Liver (tissue), 9 donors: ENCODE results near the gene CTNNAL1. TPM values are rescaled to one million over a fixed set of nuclear protein-coding genes. Genes with fewer than 3 reads are reported as not detected.

Source experiments
- DNase-seq: peaks from one replicate; pipeline ENCODE4 v3.0.0-alpha.2; 2017; ENCODE audit warnings: low spot score
- H3K27ac ChIP-seq, 2 donors: one replicate each; pipeline ENCODE4 v1.7.0; 2013; ENCODE audit warnings: inconsistent platforms in 2 of 2, low read length in 2 of 2, control low read depth in 1 of 2, low read depth in 1 of 2, mild to moderate bottlenecking in 1 of 2
- H3K27me3 ChIP-seq, 4 donors: one replicate each; pipeline versions ENCODE4 v1.6.1 to v1.7.0; 2013; ENCODE audit warnings: low read length in 3 of 4, inconsistent platforms in 1 of 4, mild to moderate bottlenecking in 1 of 4, moderate library complexity in 1 of 4; ENCODE audit not compliant: control insufficient read depth in 4 of 4, insufficient read depth in 4 of 4
- H3K36me3 ChIP-seq, 4 donors: one replicate each; pipeline versions ENCODE4 v1.6.1 to v1.7.0; 2013; ENCODE audit warnings: low read length in 3 of 4, mild to moderate bottlenecking in 3 of 4, low read depth in 1 of 4, moderate library complexity in 1 of 4; ENCODE audit not compliant: control insufficient read depth in 4 of 4, insufficient read depth in 3 of 4
- H3K4me1 ChIP-seq, 4 donors: one replicate each; pipeline versions ENCODE4 v1.6.1 to v1.7.0; 2013; ENCODE audit warnings: low read length in 3 of 4, mild to moderate bottlenecking in 3 of 4, moderate library complexity in 1 of 4; ENCODE audit not compliant: control insufficient read depth in 4 of 4, insufficient read depth in 4 of 4
- H3K4me3 ChIP-seq, 3 donors: one replicate each; pipeline versions ENCODE4 v1.6.1 to v1.7.0; 2013; ENCODE audit warnings: low read length in 3 of 3, control low read depth in 1 of 3, low read depth in 1 of 3, mild to moderate bottlenecking in 1 of 3
- H3K9ac ChIP-seq, 2 donors: one replicate each; pipeline ENCODE4 v1.7.0; 2013; ENCODE audit warnings: low read length in 2 of 2, mild to moderate bottlenecking in 2 of 2, moderate library complexity in 2 of 2, control low read depth in 1 of 2, low read depth in 1 of 2
- H3K9me3 ChIP-seq, 4 donors: one replicate each; pipeline versions ENCODE4 v1.6.1 to v1.7.0; 2013; ENCODE audit warnings: low read length in 3 of 4; ENCODE audit not compliant: control insufficient read depth in 4 of 4
- EGR1 ChIP-seq, 2 donors: IDR thresholded peaks; 2 replicates each; pipeline ENCODE4 v1.6.1; 2016 to 2018; ENCODE audit warnings: antibody characterized with exemption in 2 of 2, low read depth in 2 of 2
- FOXA1 ChIP-seq: IDR thresholded peaks from 2 replicates; pipeline ENCODE4 v1.6.1; 2016; ENCODE audit warnings: antibody characterized with exemption
- FOXA2 ChIP-seq: IDR thresholded peaks from 2 replicates; pipeline ENCODE4 v1.6.1; 2016; ENCODE audit warnings: antibody characterized with exemption
- GABPA ChIP-seq, 2 donors: IDR thresholded peaks in 1 of 2; conservative IDR thresholded peaks in 1 of 2; 2 replicates each; pipeline ENCODE4 v1.6.1; 2016; ENCODE audit warnings: antibody characterized with exemption in 2 of 2, mild to moderate bottlenecking in 1 of 2, moderate library complexity in 1 of 2
- HNF4A ChIP-seq, 2 donors: conservative IDR thresholded peaks; 2 replicates each; pipeline ENCODE4 v1.6.1; 2016; ENCODE audit warnings: antibody characterized with exemption in 2 of 2, mild to moderate bottlenecking in 2 of 2
- HNF4G ChIP-seq: IDR thresholded peaks from 2 replicates; pipeline ENCODE4 v1.6.1; 2016; ENCODE audit warnings: antibody characterized with exemption
- JUND ChIP-seq, 2 donors: IDR thresholded peaks; 2 replicates each; pipeline ENCODE4 v1.6.1; 2016; ENCODE audit warnings: antibody characterized with exemption in 2 of 2
- MAX ChIP-seq: IDR thresholded peaks from 2 replicates; pipeline ENCODE4 v1.6.1; 2016; ENCODE audit warnings: antibody characterized with exemption
- NR2F2 ChIP-seq: IDR thresholded peaks from 2 replicates; pipeline ENCODE4 v1.6.1; 2016; ENCODE audit warnings: antibody characterized with exemption
- RAD21 ChIP-seq, 2 donors: IDR thresholded peaks; 2 replicates each; pipeline ENCODE4 v1.6.1; 2016; ENCODE audit warnings: antibody characterized with exemption in 2 of 2, mild to moderate bottlenecking in 2 of 2
- REST ChIP-seq: IDR thresholded peaks from 2 replicates; pipeline ENCODE4 v1.6.1; 2016; ENCODE audit warnings: antibody characterized with exemption, mild to moderate bottlenecking
- RXRA ChIP-seq, 2 donors: IDR thresholded peaks; 2 replicates each; pipeline ENCODE4 v1.6.1; 2017 to 2018; ENCODE audit warnings: antibody characterized with exemption in 2 of 2, mild to moderate bottlenecking in 1 of 2
- SP1 ChIP-seq: IDR thresholded peaks from 2 replicates; pipeline ENCODE4 v1.6.1; 2018; ENCODE audit warnings: antibody characterized with exemption, mild to moderate bottlenecking
- TAF1 ChIP-seq: conservative IDR thresholded peaks from 2 replicates; pipeline ENCODE4 v1.6.1; 2016; ENCODE audit warnings: antibody characterized with exemption, mild to moderate bottlenecking
- YY1 ChIP-seq: IDR thresholded peaks from 2 replicates; pipeline ENCODE4 v1.6.1; 2016; ENCODE audit warnings: antibody characterized with exemption, mild to moderate bottlenecking
- ZBTB33 ChIP-seq: IDR thresholded peaks from 2 replicates; pipeline ENCODE4 v1.6.1; 2016; ENCODE audit warnings: antibody characterized with exemption
- polyA plus RNA-seq, 2 donors: library from polyadenylated mRNA; stranded (reverse) in 1 of 2; unstranded in 1 of 2; fragments of 200-250 nt in 1 of 2; fragments of >200 nt in 1 of 2; fragmentation: Nextera tagmentation in 1 of 2; extraction: Ambion mirVana in 1 of 2; gene quantifications; one replicate each; pipeline versions ENCODE4 v1.2.1 to v1.2.3, GENCODE V29; 2013 to 2015
- total RNA-seq, 2 donors: library from RNA; depleted of rRNA; stranded (reverse); fragments of >200 nt; gene quantifications; one replicate each; pipeline ENCODE4 v1.2.3, GENCODE V29; 2014
- TF ChIP-seq, protein P1 (sequence below): fragments of 150-350 bp; IDR thresholded peaks from 2 replicates; pipeline ENCODE4 v1.5.1; 2017; ENCODE audit warnings: improper control_type of control experiment, low read depth, low read length; ENCODE audit not compliant: missing input control
- TF ChIP-seq, protein P2 (sequence below): IDR thresholded peaks from 2 replicates; pipeline ENCODE4 v1.6.1; 2016; ENCODE audit warnings: antibody characterized with exemption
- donor health status: healthy.
- donor health status: healthy.
- donor health status: healthy.
- donor health status: healthy.
- donor health status: healthy.

CTNNAL1 gene
- total and polyA plus RNA-seq, 4 donors = 10.5 to 31.5 (median 18.6) TPM

DNA sequence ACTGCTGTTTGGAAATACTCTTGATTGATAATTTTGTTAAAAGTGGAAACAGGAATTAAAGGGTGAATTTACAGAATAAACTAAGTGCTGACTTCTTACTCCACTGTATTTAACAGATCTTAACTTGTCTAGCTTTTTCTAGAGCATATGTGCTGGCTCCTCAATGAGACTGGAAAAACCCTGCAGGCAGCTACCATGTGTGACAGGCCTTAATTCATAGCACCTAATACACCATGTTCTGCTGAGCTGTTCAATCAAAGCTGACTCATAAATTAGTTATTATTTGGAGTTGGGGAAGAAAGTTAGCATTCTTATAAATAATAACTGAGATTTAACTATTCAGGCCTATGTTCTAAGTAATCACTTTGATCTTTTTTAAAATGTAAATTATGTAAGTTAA, 29.4 kb downstream of the CTNNAL1 start:
- TF ChIP-seq YY1 (no peak), MAX (no peak), SP1 (no peak), FOXA2 (no peak), JUND (IDR thresholded peaks at IDR 0.05) (no peak), EGR1 (IDR thresholded peaks at IDR 0.05; ENCODE audit: low read depth in 2 of 2) (no peak), FOXA1 (no peak), RAD21 (IDR thresholded peaks at IDR 0.05) (no peak), TAF1 (no peak), HNF4G (no peak), REST (no peak), ZBTB33 (no peak), NR2F2 (no peak), GABPA (IDR thresholded peaks at IDR 0.05 in 1 of 2, conservative IDR thresholded peaks at IDR 0.05 in 1 of 2) (no peak), RXRA (IDR thresholded peaks at IDR 0.05) (no peak), HNF4A (conservative IDR thresholded peaks at IDR 0.05) (no peak)
- TF ChIP-seq, protein P1, sequence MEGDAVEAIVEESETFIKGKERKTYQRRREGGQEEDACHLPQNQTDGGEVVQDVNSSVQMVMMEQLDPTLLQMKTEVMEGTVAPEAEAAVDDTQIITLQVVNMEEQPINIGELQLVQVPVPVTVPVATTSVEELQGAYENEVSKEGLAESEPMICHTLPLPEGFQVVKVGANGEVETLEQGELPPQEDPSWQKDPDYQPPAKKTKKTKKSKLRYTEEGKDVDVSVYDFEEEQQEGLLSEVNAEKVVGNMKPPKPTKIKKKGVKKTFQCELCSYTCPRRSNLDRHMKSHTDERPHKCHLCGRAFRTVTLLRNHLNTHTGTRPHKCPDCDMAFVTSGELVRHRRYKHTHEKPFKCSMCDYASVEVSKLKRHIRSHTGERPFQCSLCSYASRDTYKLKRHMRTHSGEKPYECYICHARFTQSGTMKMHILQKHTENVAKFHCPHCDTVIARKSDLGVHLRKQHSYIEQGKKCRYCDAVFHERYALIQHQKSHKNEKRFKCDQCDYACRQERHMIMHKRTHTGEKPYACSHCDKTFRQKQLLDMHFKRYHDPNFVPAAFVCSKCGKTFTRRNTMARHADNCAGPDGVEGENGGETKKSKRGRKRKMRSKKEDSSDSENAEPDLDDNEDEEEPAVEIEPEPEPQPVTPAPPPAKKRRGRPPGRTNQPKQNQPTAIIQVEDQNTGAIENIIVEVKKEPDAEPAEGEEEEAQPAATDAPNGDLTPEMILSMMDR = no peak
- TF ChIP-seq, protein P2, sequence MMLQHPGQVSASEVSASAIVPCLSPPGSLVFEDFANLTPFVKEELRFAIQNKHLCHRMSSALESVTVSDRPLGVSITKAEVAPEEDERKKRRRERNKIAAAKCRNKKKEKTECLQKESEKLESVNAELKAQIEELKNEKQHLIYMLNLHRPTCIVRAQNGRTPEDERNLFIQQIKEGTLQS = no peak
- H3K36me3 ChIP-seq = peaks cover 0 to 5% (median 2%) of the 10 kb centered on the region in 4 donors
- H3K27ac ChIP-seq = no peak overlapping the region
- H3K9ac ChIP-seq = no peak overlapping the region
- no peak overlapping the region for H3K4me3 ChIP-seq
- H3K4me1 ChIP-seq = no peaks in the 10 kb centered on the region
- DNase-seq = no peak
- no peaks in the 10 kb centered on the region for H3K9me3 ChIP-seq
- H3K27me3 ChIP-seq = no peaks in the 10 kb centered on the region
